Activated CD4-positive, alpha-beta T cell treated with anti-CD3 and anti-CD28 coated beads, Interleukin-2, amount 50 U/mL, for 4 hours (primary cell): ENCODE measurements around the gene ADAMTS16.

Experiments
- DNase-seq, 2 experiments: peaks; one replicate each; pipeline ENCODE4 v3.0.0-alpha.2; 2020

ADAMTS16 gene

DNA sequence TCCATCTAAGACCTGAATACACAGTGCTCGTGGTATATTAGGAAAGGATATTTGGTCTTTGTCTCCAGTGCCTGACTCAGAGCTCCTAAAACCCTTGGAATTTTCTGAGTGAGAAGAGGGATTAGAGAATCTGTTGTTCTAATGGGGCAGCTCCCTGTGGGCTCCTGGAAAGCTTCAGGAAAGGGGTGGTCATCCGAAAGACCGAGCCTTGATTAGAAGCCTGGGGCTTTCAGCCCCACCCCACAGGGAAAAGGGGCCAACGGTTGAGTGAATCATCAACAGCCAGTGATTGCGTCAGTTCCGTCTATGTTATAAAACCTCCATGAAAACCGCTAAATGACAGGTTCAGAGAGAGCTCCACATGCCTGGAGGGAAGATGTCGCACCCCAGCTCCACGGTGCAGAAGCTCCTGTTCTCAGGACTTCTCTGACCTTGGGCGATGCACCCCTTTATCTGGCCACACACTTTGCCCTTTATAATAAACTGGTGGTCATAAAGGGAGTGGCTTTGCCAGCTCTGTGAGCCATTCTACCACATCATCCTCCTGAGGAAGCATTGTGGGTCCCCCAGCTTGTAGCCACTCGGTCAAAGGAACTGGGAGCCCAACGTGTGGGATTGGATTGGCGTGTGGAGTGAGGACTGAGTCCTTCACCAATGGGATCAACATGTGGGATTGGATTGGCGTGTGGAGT is 211.3 kb downstream of the ADAMTS16 start:
- DNase-seq, result no peak

GRCh38 chr5:5352675-5353074 is 212.5 kb downstream of the ADAMTS16 start:
- DNase-seq, result no peak

GRCh38 chr5:5353681-5354080 is 213.6 kb downstream of the ADAMTS16 start:
- DNase-seq, result no peak

- no peak for DNase-seq
These were observed 216.6 kb downstream of the ADAMTS16 start for GRCh38 chr5:5356765-5357164.

DNA sequence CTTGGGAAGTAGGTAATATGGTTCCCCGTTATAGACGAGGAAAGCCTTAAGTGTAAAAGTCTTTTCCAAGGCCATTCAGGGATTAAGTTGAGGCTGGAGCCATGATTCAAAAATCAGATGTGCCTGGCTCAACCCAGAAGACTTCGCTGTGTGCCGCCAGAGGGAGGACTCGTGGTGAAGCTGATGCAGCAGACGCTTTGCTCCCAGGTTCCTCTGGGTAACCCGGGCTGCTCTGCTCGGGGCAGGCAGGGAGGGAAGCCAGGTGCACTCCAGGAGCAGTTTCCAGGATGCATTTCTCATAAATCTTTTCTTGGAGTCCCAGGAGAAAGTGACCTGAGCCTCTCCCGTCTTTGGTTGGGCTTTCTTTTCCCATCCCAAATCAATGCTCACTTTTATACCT is 219.5 kb downstream of the ADAMTS16 start:
- DNase-seq, result no peak

GRCh38 chr5:5360363-5360940 is 220.3 kb downstream of the ADAMTS16 start:
- no peak for DNase-seq

DNA sequence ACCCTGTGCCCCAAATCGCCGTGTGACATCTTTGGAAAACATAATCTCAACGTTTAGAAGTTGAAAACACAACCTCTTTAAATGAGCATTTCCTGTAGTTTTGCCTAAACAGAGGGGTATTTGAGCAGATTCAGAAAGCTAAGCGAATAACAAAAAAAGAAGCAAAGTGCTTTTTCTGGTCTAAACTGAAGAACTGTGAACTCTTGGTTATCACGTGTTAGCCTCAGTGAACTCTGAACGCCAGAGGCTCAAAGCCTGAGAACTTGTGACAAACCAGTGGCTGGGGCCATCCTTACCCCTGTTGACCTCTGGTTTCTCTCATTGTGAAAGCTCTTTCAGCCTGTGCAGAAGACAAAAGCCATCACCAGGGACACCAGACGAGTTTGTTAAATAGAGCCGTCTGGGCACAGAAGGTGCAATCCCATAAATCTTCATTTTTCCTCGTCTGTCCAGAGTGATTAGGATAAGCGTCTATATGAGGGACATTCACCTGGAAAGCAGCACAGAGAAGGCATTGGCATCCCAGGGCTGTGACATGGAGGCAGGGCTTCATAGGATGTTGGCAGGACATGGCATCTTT is 220.9 kb downstream of the ADAMTS16 start:
- no peak for DNase-seq

- DNase-seq, result no peak
These were observed 222.9 kb downstream of the ADAMTS16 start for GRCh38 chr5:5363045-5363444.

DNA sequence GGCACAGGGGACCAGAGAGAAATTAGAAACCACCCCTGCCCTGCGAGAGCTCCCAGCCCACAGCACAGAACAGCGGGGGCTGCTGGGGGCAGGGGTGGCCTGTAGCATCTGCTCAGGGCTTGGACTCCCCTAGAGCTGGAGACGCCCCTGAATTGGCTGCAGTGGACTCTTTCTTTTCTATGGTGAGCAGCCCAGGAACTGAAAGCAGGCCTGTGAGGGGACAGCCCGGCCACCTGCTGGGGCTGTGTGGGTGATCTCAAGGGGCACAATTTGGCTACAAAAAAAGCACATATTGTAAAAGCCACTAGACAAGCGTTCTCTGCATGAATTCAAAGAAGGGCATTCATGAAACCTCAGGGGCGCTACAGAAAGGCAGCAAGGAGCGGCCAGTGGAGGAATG is 224.8 kb downstream of the ADAMTS16 start:
- DNase-seq, result no peak

DNA sequence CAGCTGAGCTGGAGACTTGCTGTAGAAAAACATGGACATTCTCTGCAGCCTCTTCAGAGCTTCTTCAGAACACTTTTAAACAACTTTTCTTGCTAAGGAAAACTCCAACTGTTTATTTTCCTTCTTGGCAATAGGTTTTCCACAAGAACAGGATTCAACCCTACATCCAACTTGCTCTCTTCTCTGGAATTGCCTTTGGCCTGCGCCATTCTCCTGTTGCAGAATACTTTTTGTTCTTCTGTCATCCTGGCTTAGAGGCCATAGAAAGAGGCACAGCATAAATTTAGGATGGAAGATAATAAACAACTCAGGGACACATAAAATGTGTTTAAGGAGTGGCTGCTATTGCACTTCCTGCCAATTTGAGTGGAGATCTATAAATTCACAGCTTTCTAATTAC is 227.6 kb downstream of the ADAMTS16 start:
- DNase-seq, result no peak

GRCh38 chr5:5369051-5369605 is 229.0 kb downstream of the ADAMTS16 start:
- DNase-seq, result no peak
